22Rv1 (cell line): ENCODE results near the gene ADGRB3.

Source experiments
- CTCF ChIP-seq: fragments of 450-650 bp; IDR thresholded peaks from 2 replicates; pipeline ENCODE4 v1.5.1; 2017; ENCODE audit warnings: mild to moderate bottlenecking
- ZFX ChIP-seq: fragments of 450-650 bp; IDR thresholded peaks from 2 replicates; pipeline ENCODE4 v1.6.1; 2017; ENCODE audit warnings: antibody characterized with exemption, borderline replicate concordance

- TF ChIP-seq CTCF (no peak), ZFX (no peak)
Observed at GRCh38 chr6:69294862-69295261, 659.8 kb downstream of the ADGRB3 start.
